HG03097 (cell line): ENCODE results near the gene SEMA3D.

Experiments used
- ATAC-seq: cut with Tn5 transposase; IDR thresholded peaks from one replicate; pipeline ENCODE4 v1.9.1; 2021; ENCODE audit not compliant: unreplicated experiment, low FRiP score

Gene SEMA3D

DNA sequence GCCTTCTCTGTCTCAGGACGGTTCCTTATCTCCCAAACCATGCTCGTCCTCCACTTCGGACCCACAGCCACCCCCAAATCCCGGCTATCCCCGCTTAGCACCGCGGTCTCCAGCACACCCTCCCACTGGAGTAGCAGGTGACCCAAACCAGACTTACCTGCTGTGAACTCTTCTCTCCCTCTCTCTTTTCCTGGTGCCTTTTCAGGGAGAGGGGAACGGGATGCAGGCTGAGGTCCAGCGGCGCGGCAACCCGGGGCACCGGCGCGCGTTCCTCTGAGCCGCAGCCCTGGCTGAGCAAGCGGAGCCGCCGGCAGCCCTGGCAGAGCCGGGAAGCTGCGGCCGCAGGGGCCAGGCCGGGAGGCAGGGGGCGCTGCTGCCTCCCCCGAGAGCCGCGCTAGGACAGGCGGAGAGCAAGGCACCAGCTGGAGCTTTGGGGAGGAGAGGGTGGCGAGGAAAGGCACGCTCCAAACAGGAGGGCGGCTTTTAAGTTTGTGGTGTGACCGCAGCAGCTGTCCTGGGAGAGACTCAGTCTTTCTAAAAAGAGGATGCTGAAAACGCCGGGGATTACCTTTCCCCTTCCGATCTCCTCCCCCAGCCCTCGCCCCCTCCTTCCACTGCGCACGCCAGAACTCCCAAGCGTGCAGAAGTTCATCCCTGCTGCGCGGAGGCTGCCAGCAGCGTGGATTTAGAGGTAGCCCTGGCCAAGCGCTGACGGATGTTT lies at the start of gene SEMA3D:
Gene SEMA3D, minus strand, starts transcription at position 536 of the 721 bp plus-strand sequence. CDS start 65,165 bp downstream, outside the sequence.
- ATAC-seq, result peak; percentile 99

DNA sequence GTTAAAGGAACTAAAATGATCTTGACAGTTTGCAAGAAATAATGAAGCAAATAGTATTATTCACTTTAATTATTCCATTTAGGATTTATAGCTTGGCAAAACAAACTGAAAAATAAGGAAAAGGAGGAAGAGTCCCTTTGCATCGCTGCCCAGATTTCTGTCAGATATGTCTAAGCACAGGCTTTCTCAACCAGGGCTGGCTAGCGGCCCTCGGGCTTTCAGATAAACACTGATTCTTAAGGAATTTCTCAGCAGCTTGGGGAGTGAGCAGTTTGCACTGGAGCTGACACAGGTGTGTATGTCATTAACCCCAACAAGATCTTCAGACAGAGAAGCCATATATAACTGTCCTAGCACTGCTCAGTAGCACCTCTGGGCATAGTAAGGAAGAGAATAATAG lies 47.9 kb upstream of the SEMA3D start:
- no peak for ATAC-seq

DNA sequence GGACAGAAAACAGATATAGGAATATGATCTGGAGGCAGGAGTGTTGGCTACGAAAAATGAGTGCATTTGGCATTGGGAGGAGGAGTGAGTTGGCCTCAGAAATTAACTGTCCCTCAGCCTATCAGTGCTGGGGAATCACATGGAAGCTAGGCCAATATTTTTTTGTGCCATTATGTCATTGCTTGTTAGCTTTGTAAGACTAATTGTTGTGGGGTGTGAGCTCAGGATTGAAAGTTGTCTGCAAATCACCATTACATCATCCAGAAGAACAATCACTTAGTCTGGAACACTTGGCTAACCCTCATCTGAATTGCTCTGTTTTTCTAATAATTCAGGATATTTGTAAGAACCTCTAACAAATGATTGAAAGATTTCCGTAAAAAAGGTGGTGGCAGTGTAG lies 45.2 kb upstream of the SEMA3D start:
- ATAC-seq, result no peak

DNA sequence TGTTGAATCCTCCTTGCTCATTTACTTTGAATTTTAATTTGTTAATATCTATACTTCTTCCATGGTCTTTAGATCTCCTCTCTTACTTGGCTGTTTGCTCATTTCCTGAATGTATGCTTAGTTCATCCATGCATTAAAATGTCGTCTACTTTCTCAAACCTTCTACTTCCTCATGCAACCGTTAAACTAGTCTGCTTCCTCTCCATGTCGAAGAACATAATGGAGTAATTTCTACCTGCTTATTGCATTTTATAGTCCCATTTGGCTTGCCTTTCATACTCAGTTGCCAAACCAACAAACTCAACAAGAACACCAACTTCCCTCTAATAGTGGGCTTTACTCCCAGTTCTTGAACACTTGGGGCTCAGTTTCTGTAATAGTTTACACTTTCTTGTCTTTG lies 43.8 kb upstream of the SEMA3D start:
- no peak for ATAC-seq

DNA sequence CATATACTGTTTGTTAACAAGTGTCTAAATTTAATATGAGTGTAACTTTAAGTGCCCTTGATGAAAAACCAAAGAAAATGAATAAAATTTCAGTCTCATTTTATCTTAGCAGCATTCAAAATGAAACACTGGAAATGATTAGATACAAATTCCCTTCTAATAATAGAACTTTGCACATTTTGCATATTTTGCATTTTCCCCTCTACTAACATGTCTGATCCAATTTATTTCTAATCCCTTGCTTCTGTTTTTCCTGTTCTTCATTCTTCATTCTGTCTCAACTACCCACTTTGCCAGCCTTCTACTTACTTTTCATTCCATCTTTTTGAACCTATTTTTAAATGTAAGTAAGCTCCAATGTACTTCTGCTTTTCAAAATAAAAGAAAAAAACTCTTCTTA lies 42.7 kb upstream of the SEMA3D start:
- no peak for ATAC-seq

DNA sequence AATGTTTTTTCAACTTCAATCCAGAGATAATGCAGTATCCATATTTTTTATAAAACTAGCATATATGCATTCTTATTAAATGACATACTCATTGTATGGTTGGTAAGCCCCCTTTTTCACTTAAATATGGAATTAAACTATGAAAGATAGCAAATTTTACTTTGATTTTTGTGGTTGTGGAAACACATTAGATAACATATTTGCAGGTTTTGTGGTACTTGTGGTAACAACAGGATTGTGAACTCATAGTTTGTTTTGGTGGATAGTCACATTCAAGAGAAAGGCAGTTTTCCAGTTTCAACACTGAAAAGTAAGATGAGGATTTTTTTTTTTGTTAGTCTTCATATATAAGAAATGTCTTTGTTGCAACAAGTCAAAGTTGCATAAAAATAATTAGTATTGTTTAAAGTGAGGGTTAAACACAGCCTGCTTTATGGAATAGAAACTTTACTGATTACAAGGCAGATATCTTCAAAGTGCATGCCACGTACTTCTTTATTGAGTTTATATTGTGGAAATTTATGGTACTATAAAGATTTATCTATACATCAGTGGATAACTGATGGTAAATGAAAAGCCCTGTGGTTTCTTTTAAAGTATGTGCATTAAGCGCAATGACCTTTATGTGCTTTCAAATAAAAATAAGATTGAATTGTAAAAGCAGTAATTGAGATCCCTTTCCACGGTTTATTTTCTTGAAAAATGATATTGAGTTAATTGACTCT lies 39.7 kb upstream of the SEMA3D start:
- ATAC-seq, result no peak

DNA sequence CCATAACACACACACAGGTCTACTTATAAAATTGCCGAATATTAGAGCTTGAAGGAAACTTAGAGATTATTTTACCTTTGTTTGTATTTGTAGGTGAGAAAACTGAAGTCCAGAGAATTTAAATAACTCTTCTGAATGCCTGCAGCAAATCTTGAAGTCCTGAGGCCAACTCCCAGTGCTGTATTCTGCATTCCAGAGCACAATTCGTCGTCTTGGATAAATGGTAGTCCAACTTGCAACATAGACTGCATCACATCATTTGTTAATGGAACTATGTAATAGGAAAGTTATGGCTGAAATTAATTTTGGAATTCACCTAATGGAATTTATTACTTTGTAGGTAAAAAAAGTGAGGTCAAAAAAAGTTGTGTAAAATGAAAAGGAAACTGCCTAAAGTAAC lies 37.3 kb upstream of the SEMA3D start:
- no peak for ATAC-seq

DNA sequence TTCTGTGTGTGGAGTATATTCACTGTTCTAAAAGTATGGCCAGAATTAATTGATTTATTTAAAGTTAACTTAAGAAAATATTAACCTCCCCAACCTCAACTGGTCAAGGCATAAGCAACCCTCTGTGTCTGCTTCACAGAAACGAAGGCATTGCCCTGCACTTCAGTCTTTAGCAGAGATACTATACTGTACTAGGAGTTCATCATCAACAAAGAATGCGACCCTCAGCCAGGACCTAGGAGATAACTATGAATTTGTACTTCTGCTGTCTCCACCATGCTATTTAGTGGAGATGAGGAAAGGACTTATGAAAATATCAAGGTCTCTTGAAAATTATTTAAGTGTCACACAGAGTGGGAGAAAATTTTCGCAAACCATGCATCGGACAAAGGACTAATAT lies 35.7 kb upstream of the SEMA3D start:
- ATAC-seq, result no peak

DNA sequence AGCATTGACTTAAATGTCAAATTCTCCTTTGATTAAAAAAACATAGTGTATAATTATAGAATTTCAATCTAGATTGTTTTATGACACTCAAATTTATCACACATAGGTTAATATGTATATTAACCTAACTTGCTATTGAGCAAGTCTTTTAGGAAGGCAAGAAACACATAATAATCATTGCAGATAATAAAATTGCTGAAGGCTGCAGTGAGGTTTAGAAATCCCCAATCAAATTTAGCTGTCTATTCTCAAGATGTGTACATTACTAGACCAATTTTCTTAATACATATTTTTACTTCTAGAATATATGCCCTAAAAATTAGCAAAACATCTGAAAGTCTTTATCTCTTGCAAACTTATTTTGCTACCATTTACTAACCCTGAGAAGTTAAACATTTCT lies 34.9 kb upstream of the SEMA3D start:
- no peak for ATAC-seq

DNA sequence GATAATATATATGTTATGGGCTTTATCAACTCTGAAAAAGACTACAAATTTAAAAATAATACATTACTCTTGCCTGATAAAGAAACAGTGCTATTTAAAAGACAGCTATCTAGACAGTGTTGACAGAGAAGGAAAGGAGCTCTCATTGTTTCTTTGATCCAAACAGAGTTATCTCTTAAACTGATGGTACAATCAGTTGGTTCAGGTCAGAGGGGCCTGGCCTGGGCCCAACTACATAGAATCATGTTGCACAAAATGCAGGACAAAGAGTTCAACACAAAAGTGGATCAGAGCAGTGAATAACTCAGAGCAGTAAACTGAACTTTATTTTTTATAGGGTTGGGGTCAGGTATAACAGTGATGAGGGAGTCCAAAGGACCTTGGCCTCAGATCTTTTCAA lies 33.8 kb upstream of the SEMA3D start:
- ATAC-seq, result no peak

DNA sequence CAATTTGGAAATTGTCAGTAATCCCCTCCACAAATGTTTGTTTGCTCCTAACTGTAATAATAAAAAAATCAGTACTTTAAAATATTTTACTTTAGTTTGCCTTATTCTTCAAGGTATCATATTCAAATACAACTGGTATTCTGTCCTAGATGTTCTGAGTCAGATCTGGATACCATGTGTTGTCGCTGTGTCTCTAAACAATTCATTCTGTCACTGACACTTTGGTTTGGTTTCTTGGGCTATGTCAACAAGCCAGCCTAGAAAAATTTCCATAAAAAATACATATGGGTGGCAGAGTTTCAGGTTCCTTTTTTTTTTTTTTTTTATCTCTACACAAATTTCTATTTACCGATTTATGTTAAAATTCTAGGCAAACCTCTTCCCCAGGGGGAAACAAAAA lies 33.2 kb upstream of the SEMA3D start:
- no peak for ATAC-seq

DNA sequence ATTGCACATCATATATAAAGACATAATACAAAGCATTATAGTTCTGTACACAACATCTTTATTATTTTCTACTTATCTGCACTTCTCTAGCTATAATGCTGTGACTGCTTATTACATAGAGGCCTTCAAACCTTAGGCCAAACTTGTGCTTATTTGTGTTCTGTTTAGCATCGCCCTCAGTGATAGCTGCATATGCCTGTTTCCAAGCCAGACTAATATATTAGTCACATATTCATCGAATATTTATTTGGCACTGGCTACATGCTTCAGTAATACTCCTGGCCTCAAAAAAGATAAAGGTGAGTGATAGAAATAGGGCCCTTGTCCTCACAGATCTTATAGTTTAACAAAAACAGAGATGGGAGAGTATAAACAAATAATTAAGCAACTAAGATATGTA lies 30.2 kb upstream of the SEMA3D start:
- ATAC-seq, result no peak

DNA sequence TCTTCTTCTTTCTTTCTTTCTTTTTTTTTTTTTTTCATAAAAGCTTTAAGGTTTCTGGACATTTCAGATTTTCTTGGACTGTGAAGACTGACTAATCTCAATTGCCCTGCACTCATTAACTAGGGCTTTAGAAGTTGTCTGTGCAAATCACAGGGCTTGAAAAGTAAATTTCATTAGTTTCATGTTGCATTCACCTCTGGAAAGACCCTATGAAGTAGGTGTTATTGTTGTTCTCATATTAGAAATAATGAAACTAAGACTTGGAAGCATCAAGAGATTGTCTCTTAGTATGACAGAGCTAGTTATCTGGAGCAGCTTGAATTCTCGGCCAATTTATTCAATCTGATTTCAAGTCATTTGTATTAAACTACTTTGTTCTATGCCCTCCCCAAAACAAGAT lies 28.2 kb upstream of the SEMA3D start:
- ATAC-seq, result peak; percentile 85

DNA sequence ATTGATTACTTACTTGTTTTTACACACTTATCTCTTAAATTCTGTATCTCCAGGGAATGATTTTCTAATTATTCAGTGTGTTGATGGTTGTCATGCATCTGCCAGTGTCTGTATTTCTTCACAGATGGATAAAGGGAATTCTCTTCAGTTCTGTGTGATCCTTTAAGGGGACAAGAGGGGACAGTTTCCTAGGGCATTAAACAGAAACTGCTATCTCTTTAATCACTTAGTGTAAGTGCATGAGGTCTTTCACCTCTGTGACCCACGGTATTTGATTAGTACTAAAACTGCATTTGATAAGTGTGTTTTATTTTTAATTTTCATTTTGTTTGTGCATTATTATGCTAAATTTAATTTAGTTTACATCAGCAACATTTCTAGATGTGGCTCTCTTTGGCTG lies 26.6 kb upstream of the SEMA3D start:
- ATAC-seq, result no peak

DNA sequence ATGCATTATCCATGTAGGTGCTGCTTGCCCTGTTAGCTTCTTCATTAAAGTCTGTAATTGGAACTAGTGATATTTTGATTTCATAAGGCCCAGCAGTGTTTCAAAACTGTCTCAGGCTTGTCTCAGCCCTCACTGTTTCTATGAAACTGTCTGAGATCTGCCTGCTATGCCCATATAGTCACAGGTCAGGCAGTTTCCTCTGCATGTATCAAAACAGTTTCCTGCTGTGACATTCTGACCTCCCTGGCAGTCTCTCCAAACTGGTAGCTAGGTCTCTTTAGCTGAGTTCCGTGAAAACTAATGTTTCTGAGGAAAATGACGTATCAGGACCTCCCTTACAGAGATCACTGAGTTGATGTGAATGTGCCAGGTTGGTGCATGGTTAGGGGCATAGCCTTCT lies 18.9 kb upstream of the SEMA3D start:
- ATAC-seq, result no peak

DNA sequence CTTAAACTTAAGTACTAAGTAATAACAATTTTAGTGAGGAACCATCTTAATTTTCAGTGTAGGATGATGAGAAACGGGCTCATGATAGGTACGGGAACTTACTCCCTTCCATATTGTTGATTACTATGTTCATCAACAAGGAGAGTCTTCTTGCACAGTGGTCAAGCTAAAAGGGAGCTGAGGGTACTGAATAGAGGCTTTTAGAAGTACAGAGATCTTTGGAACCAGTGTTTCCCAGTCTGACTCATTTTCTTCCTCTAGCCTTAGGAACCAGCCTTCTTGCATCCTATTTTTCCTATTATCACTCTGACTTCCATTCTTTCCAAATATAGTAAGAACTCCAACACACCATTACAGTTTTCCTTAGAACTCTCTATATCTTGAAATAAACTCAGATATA lies 17.6 kb upstream of the SEMA3D start:
- no peak for ATAC-seq

DNA sequence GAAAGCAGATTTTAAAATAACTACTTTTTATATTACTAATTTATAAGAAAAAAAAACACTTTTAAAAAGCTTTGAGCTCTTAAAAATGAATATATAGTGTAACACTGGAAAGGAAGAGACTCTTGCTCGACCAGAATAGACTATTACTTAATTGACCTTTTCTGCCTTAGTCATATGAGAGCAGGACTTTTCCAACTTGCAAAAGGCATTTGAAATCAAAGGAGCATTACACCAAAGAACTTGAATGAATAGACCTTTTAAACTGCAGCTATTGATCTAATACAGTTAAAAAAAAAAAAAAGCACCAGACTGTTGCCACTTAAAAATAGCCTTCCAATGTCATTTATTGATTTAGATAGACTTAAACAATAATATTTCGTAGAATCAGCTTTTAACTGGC lies 17.2 kb upstream of the SEMA3D start:
- ATAC-seq, result no peak

DNA sequence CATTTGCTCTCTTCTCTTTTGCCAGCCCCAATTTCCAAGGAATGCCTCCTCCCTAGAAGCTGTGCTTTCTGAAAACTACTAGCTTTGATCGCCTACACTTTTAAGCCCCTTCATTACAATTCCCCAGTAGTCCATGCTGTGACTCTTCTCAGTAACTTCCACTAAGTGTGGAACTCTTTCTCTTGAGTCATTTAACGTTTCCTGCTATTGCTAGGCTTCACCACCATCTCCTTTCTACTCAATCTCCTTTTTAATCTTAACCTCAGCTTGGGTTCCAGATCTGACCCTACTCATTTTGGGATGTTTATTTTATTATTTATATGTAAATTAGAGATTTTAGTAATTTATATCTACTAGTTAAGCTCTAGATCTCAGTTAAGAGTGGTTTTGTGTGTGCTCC lies 14.4 kb upstream of the SEMA3D start:
- no peak for ATAC-seq

DNA sequence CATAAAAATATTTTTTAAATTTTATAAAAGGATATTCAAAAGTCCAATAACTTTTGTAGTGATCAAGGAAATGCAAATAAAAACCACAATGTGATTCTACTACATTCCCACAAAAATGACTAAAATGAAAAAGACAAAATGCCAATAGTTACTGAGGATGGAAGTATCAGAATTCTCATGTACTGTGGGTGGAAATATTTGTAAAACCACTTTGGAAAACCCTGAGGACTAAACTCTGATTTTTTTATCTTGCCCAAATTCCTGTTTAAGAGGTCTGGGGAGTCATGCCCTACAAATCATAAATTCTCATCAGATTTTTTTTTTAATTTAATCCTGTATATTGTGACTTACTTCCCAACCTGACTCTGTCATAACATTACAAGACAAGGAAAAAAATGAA lies 9.8 kb upstream of the SEMA3D start:
- ATAC-seq, result no peak

DNA sequence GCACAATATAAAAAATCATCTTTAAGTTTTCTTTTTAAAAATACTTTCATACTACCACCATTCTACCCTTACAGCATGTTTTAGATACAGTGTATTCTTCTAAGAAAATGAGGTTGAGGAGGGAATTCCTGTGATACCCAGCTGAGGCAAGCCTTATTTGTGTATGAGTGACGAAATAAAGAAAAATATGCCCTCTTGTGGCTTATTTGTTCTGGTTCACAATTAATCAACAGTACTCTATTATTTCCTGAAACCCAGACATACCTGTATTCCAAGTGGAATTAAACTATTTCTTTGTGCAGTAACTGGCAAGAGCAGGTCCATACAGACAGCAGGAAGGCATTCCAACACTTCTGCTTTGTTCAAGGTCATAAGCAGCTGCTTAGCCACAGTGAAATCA lies 4.5 kb upstream of the SEMA3D start:
- no peak for ATAC-seq

DNA sequence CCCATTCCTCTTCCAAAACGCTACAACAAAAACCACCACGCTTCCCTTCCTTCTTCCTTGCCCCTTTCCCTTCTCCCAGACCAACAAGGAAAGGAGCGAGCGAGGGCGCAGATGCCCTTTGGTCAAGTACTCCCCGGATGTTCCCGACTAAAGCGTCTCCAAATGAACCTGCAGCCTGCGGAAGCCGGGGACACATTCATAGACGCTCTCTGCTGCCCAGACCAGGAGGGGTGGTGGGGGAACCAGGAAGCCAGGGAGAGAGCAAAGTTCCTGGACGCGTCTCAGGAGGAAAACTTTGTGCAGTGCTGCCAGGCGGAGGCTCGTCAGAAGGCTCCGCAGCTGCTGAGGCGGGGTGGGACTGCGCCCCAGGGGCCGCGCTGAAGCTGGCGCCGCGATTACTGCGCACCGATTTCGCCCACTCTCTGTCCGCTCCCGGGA lies 754 bp downstream of the SEMA3D start:
- peak; percentile 22 for ATAC-seq

DNA sequence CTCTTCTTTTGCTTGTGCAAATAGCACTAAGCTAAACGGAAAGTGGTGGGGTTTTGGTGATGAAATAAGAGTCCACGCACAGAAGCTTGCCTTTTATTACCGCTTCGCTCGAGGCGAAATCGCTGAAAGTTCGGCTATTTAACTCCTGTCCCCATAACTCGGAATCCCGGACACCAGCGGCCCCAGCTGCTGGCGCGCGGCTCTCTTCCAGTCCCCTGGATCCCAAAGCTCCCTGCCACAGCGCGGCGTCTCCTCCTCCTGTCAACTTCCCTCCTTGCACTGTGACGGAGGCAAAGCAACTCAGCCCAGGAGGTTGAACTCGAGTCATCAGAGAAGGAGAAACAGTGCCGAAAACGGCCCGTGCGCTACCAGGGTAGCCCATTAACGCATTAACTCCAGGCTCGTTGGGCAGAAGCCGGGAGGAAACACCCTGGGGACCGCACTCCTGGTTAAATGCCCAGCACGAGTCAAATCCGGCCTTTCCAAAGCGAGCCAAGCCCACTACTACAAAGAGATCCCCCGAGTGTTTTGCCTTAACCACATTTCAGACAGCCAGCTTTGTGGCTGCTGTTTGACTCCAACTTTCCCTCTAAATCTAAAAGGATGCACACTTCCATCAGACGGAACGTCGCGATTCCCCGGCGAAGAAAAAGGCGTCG lies 1.3 kb downstream of the SEMA3D start:
- no peak for ATAC-seq
